Testis (tissue), 2 donors: ENCODE data around the gene SPOCK2.

Source experiments
- CTCF ChIP-seq, 3 experiments: fragments of 450-650 bp in 2 of 3; fragments of 200-600 bp in 1 of 3; sonication (generic) in 1 of 3; IDR thresholded peaks; one replicate each; pipeline ENCODE4 v1.5.1; 2016 to 2019; ENCODE audit warnings: antibody characterized with exemption in 3 of 3, mild to moderate bottlenecking in 2 of 3, moderate library complexity in 1 of 3
- POLR2A ChIP-seq: fragments of 450-650 bp; IDR thresholded peaks from one replicate; pipeline ENCODE4 v1.6.1; 2017; ENCODE audit warnings: antibody characterized with exemption, mild to moderate bottlenecking, moderate library complexity

- no peak for TF ChIP-seq POLR2A
- TF ChIP-seq CTCF (IDR thresholded peaks at IDR 0.05), result no peak
These were observed 38.9 kb downstream of the SPOCK2 start for GRCh38 chr10:72049472-72049871.
